Smooth muscle cell (in vitro differentiated cells): ENCODE data around the gene PMEPA1. TPM values are rescaled to one million over a fixed set of nuclear protein-coding genes. Genes with fewer than 3 reads are reported as not detected.
A peak's percentile ranks its signal among the peaks of the same experiment; 100 is the strongest.

ENCODE experiments used
- DNase-seq: peaks from one replicate; lab custom pipeline; 2025; ENCODE audit not compliant: unreplicated experiment; lab: John Stamatoyannopoulos, UW
- H2AFZ ChIP-seq: fragments of 200-600 bp; sonication (generic); 2 replicates; pipeline ENCODE4 v1.6.0; 2016; ENCODE audit warnings: antibody characterized with exemption, low read depth, mild to moderate bottlenecking
- H3F3A ChIP-seq: fragments of 200-600 bp; sonication (generic); 2 replicates; pipeline ENCODE4 v1.6.0; 2017; ENCODE audit warnings: antibody characterized with exemption, low read depth
- H3K27ac ChIP-seq: fragments of 200-600 bp; sonication (generic); 2 replicates; pipeline ENCODE4 v1.5.1; 2016; ENCODE audit warnings: low read depth, mild to moderate bottlenecking
- H3K27me3 ChIP-seq: fragments of 200-600 bp; sonication (generic); 2 replicates; pipeline ENCODE4 v1.6.1; 2016; ENCODE audit warnings: low read depth, mild to moderate bottlenecking
- H3K36me3 ChIP-seq: fragments of 200-600 bp; sonication (generic); 2 replicates; pipeline ENCODE4 v1.5.1; 2016; ENCODE audit warnings: low read depth
- H3K4me1 ChIP-seq: fragments of 200-600 bp; sonication (generic); 2 replicates; pipeline ENCODE4 v1.5.1; 2016; ENCODE audit warnings: low read depth
- H3K4me2 ChIP-seq: fragments of 200-600 bp; sonication (generic); 2 replicates; pipeline ENCODE4 v1.6.0; 2016; ENCODE audit warnings: mild to moderate bottlenecking
- H3K4me3 ChIP-seq: fragments of 200-600 bp; sonication (generic); 2 replicates; pipeline ENCODE4 v1.5.1; 2016; ENCODE audit warnings: mild to moderate bottlenecking
- H3K79me2 ChIP-seq: fragments of 200-600 bp; sonication (generic); 2 replicates; pipeline ENCODE4 v1.6.0; 2016; ENCODE audit warnings: low read depth, mild to moderate bottlenecking
- H3K9ac ChIP-seq: fragments of 200-600 bp; sonication (generic); 2 replicates; pipeline ENCODE4 v1.6.0; 2016; ENCODE audit warnings: low read depth
- H3K9me3 ChIP-seq: fragments of 200-600 bp; sonication (generic); replicated peaks from 2 replicates; pipeline ENCODE4 v1.5.1; 2016; ENCODE audit warnings: low read depth
- H4K20me1 ChIP-seq: fragments of 200-600 bp; sonication (generic); 2 replicates; pipeline ENCODE4 v1.6.0; 2016; ENCODE audit warnings: low read depth
- WGBS: methylation state at CpG from one replicate; pipeline ENCODE4 v1.1.7; 2016; ENCODE audit warnings: low lambda C conversion rate; 5-methylcytosine and 5-hydroxymethylcytosine counted together
- polyA plus RNA-seq: library from polyadenylated mRNA; unstranded; fragments of >200 nt; fragmentation: Nextera tagmentation; extraction: Ambion mirVana; gene quantifications from 2 replicates; pipeline ENCODE4 v1.2.1, GENCODE V29; 2016
- total RNA-seq: library from RNA; depleted of rRNA; stranded (reverse); fragments of >200 nt; gene quantifications from 2 replicates; pipeline ENCODE4 v1.2.3, GENCODE V29; 2014
- TF ChIP-seq, protein P1 (sequence below): fragments of 200-600 bp; sonication (generic); IDR thresholded peaks from 2 replicates; pipeline ENCODE4 v1.5.1; 2017; ENCODE audit warnings: borderline replicate concordance, mild to moderate bottlenecking, antibody characterized with exemption; ENCODE audit not compliant: insufficient read depth, poor library complexity, severe bottlenecking

Gene PMEPA1
- total and polyA plus RNA-seq, 2 experiments from 2014 or later = 37.2 to 81.9 TPM

DNA sequence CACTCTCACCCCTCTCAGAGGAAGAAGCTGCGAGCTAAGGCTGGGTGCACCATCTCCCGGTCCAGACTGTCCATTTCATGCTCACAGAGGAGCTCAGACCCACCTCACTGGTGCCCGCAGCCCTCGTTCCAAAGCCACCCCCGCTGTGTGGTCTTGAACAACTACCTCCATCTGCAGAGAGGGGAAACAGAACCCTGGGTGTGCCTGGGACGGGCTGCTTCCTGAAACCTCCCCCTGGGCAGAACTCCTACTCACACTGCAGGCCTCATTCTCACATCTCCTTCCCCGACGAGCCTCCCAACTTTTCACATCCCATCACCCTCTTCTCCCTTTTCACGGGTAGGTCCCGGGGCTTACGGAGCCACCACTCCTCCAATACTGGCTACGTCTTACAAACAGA, 18.1 kb downstream of the PMEPA1 start:
- H4K20me1 ChIP-seq = peaks cover 100% of the 10 kb centered on the region
- no peak overlapping the region for H3K9ac ChIP-seq
- TF ChIP-seq, protein P1, sequence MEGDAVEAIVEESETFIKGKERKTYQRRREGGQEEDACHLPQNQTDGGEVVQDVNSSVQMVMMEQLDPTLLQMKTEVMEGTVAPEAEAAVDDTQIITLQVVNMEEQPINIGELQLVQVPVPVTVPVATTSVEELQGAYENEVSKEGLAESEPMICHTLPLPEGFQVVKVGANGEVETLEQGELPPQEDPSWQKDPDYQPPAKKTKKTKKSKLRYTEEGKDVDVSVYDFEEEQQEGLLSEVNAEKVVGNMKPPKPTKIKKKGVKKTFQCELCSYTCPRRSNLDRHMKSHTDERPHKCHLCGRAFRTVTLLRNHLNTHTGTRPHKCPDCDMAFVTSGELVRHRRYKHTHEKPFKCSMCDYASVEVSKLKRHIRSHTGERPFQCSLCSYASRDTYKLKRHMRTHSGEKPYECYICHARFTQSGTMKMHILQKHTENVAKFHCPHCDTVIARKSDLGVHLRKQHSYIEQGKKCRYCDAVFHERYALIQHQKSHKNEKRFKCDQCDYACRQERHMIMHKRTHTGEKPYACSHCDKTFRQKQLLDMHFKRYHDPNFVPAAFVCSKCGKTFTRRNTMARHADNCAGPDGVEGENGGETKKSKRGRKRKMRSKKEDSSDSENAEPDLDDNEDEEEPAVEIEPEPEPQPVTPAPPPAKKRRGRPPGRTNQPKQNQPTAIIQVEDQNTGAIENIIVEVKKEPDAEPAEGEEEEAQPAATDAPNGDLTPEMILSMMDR = no peak
- no peaks in the 10 kb centered on the region for H3F3A ChIP-seq
- no peaks in the 10 kb centered on the region for H3K27me3 ChIP-seq
- no peak for DNase-seq
- no peaks in the 10 kb centered on the region for H3K9me3 ChIP-seq
- H3K4me1 ChIP-seq = no peaks in the 10 kb centered on the region
- no peak overlapping the region for H3K4me3 ChIP-seq
- H2AFZ ChIP-seq = no peak overlapping the region
- no peaks in the 10 kb centered on the region for H3K36me3 ChIP-seq
- WGBS = 78% methylated on average over 12 of the region's 12 CpGs
- H3K79me2 ChIP-seq = peaks cover 100% of the 10 kb centered on the region
- H3K27ac ChIP-seq = peak overlapping the region; percentile 97
- H3K4me2 ChIP-seq = no peak overlapping the region

DNA sequence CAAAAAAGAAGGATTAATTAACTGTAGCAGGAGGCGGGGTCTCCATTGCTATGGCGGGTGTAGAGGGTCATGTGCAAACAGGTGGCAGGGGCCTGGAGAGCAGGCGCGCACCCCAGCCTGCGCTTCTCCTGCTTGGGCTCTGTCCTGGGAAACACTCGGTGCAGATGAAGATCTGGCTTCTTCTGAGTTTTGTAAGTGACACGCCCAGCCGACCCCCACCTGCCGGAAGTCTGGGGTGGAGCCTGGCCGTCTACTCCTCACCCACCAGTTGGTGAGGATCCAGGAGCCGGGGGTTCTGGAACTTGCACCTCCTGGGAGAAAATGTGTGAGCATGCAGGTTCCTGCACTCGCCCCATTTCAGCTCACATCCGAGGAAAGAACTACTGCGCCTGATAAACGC, 19.3 kb downstream of the PMEPA1 start:
- peaks cover 100% of the 10 kb centered on the region for H3K79me2 ChIP-seq
- peaks cover 100% of the 10 kb centered on the region for H4K20me1 ChIP-seq

DNA sequence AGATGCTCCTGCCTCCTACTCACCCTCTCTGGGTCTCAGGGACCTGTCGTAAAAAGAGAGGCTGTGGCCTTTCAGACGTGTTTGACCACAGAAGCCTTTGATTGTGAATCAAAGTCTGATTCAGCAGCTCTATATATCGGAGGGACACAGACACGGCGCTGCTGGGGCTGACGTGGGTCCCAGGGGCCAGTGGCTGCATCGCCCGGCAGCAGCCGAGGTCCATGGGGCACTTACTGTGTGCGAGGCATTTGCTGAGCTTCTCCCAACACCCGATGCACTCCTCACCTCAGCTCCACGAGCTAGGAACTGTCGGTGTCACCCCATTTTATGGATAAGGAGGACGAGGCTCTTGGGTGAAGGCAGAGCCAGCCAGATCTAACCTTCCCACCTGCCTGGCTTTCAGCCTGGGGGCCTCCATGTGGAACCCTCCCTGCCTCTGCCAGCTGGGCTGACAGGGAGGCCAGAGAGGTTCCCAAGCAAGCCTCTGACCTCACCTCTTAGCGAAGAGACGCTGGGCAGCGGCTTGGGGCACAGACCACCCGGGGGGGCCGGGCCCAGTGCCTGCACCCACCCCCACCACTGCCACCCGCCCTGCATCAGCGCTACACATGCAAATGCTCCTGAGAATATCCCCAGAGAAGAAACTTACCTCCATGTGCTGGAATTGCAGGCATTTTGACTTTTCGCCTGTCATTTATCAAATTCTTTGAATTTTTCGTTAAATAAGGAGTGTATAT, 19.9 kb downstream of the PMEPA1 start:
- Histone ChIP-seq H3K9ac (no peak overlapping the region), H4K20me1 (peaks cover 100% of the 10 kb centered on the region), H2AFZ (no peak overlapping the region), H3K36me3 (no peaks in the 10 kb centered on the region), H3K4me3 (no peak overlapping the region), H3K27me3 (no peaks in the 10 kb centered on the region), H3K4me2 (no peak overlapping the region), H3K4me1 (peaks cover 9% of the 10 kb centered on the region), H3F3A (no peaks in the 10 kb centered on the region), H3K79me2 (peaks cover 99% of the 10 kb centered on the region), H3K9me3 (no peaks in the 10 kb centered on the region), H3K27ac (peak overlapping the region; percentile 97)
- 84% methylated on average over 23 of the region's 23 CpGs for WGBS
- DNase-seq = no peak
- TF ChIP-seq, protein P1 = no peak

More for the DNA sequence above, 19.3 kb downstream of the PMEPA1 start:
- no peak overlapping the region for H2AFZ ChIP-seq
- TF ChIP-seq, protein P1 = no peak
- no peaks in the 10 kb centered on the region for H3F3A ChIP-seq
- peak overlapping the region; percentile 97 for H3K27ac ChIP-seq
- peaks cover 4% of the 10 kb centered on the region for H3K4me1 ChIP-seq
- 81% methylated on average over 15 of the region's 15 CpGs for WGBS
- H3K4me2 ChIP-seq = no peak overlapping the region
- no peak overlapping the region for H3K4me3 ChIP-seq
- H3K9ac ChIP-seq = no peak overlapping the region
- no peaks in the 10 kb centered on the region for H3K9me3 ChIP-seq
- DNase-seq = no peak
- H3K36me3 ChIP-seq = no peaks in the 10 kb centered on the region
- no peaks in the 10 kb centered on the region for H3K27me3 ChIP-seq

DNA sequence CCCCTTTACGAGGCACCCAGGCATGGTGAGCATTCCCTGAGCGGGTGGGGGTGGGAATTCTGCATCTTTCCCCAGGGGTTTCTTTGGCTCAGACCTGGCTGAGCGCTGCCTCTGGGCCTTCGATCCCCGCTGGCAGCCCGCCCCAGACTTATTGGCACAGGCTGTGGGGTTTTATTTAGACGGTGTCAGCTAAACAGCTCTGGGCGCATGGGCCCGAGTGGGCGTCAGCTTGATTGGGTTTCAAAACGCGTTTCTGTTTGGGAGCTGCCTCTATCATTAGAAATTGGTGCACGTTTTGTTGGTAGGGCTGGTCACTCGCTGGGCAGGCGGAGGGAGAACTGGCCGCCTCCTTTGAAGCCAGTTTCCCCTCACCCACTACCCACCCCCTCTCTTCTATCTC, 21.0 kb downstream of the PMEPA1 start:
- 78% methylated on average over 16 of the region's 16 CpGs for WGBS
- Histone ChIP-seq H4K20me1 (peaks cover 100% of the 10 kb centered on the region), H2AFZ (no peak overlapping the region), H3F3A (peaks cover 4% of the 10 kb centered on the region), H3K4me3 (no peak overlapping the region), H3K79me2 (peaks cover 99% of the 10 kb centered on the region), H3K36me3 (no peaks in the 10 kb centered on the region), H3K9ac (no peak overlapping the region), H3K27me3 (no peaks in the 10 kb centered on the region), H3K9me3 (no peaks in the 10 kb centered on the region), H3K4me2 (no peak overlapping the region), H3K27ac (peak overlapping the region; percentile 97), H3K4me1 (peaks cover 20% of the 10 kb centered on the region)
- TF ChIP-seq, protein P1 = no peak
- DNase-seq = no peak
